Gastrocnemius medialis (tissue), 4 donors: Measurements from ENCODE around the gene DSTYK.
"Not testable (repeated sequence)": the region's sequence is repeated elsewhere in the genome, so short reads cannot be mapped to it uniquely, and the experiment has no call there.

ENCODE experiments used
- CTCF ChIP-seq, 5 experiments: fragments of 450-650 bp in 3 of 5; fragments of 200-600 bp in 2 of 5; sonication (generic) in 2 of 5; IDR thresholded peaks in 4 of 5; conservative IDR thresholded peaks in 1 of 5; 1 replicate in 4 of 5; 2 replicates in 1 of 5; pipeline ENCODE4 v1.5.1; 2016 to 2019; ENCODE audit warnings: antibody characterized with exemption in 5 of 5, mild to moderate bottlenecking in 3 of 5, moderate library complexity in 3 of 5
- POLR2A ChIP-seq, 2 donors: fragments of 450-650 bp; IDR thresholded peaks; one replicate each; pipeline ENCODE4 v1.6.1; 2017; ENCODE audit warnings: antibody characterized with exemption in 2 of 2, mild to moderate bottlenecking in 2 of 2, moderate library complexity in 2 of 2

- TF ChIP-seq CTCF (IDR thresholded peaks at IDR 0.05 in 4 of 5, conservative IDR thresholded peaks at IDR 0.05 in 1 of 5); POLR2A (IDR thresholded peaks at IDR 0.05): not testable (repeated sequence)
These were observed 31.2 kb downstream of the DSTYK start for GRCh38 chr1:205180331-205180730.
